ENCODE measurements around the gene GNG2. TPM values are rescaled to one million over a fixed set of nuclear protein-coding genes. Genes with fewer than 3 reads are reported as not detected.

GNG2 gene
- total and polyA plus RNA-seq, 2 of the 8 experiments (the other 6 are each of a cell fraction or from before 2014, with no cell fraction given) = 8.2 to 17.9 TPM

DNA sequence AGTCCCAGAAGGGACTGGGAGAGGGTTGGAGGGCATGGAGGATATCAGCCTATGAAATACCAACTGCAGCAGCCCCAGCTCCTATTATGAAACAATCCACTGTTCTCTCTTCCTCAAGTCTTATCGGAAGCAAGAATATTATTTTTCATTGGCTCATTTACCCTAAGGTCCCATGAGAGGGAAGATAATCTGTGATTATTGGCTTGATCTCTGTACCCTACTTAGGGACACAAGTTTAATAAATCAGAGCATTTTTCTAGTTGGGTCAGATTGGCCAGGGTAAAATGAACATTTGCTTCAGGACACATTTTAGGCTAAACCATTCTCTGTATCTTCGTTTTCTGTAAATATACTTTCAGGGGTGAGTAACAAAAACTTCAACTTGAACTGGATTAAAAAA is 43.1 kb upstream of the GNG2 start:
- Histone ChIP-seq H2BK120ac (replicated peaks; ENCODE audit: low read depth, low read length) (no peak overlapping the region), H2AFZ (ENCODE audit: low read length) (no peak overlapping the region), H3K36me3 (ENCODE audit: control insufficient read depth in 2 of 4, insufficient read depth in 4 of 4, low read length in 3 of 4) (no peaks in the 10 kb centered on the region), H3K27me3 (replicated peaks in 1 of 4; ENCODE audit: control insufficient read depth in 3 of 4, extremely low read depth in 1 of 4, insufficient read depth in 3 of 4, low read length in 3 of 4) (no peaks in the 10 kb centered on the region), H3K79me2 (ENCODE audit: control insufficient read depth in 1 of 2, insufficient read depth in 2 of 2, low read length in 2 of 2) (no peaks in the 10 kb centered on the region), H3K4me1 (replicated peaks in 1 of 4; ENCODE audit: control insufficient read depth in 3 of 4, insufficient read depth in 4 of 4, low read length in 3 of 4) (peaks cover 0 to 4% (median 4%) of the 10 kb centered on the region in 4 experiments; a peak in 5 of 7 replicates), H2BK12ac (ENCODE audit: low read depth, low read length) (no peak overlapping the region), H3K18ac (ENCODE audit: extremely low read depth, low read length) (no peak overlapping the region), H3K23me2 (ENCODE audit: low read depth, low read length) (peaks cover under 1% of the 10 kb centered on the region; the same call in 1 of the 2 replicates), H2BK5ac (ENCODE audit: low read depth, low read length) (no peak overlapping the region), H4K8ac (ENCODE audit: extremely low read depth, insufficient read depth, low read length) (no peak overlapping the region), H3K56ac (replicated peaks; ENCODE audit: insufficient read length, low read depth, low read length) (no peak overlapping the region), H3K9ac (replicated peaks in 1 of 4; ENCODE audit: extremely low read depth in 1 of 4, low read depth in 3 of 4, low read length in 3 of 4) (no peak overlapping the region), H2BK20ac (ENCODE audit: low read length) (no peak overlapping the region), H3K14ac (ENCODE audit: insufficient read length) (no peak overlapping the region), H2AK5ac (ENCODE audit: low read depth, low read length) (no peak overlapping the region), H3K27ac (ENCODE audit: low read depth, low read length) (no peak overlapping the region), H3K4me2 (ENCODE audit: insufficient read depth in 1 of 2, low read depth in 2 of 2, low read length in 2 of 2) (no peak overlapping the region), H2BK15ac (ENCODE audit: low read length) (no peak overlapping the region), H3K4ac (replicated peaks; ENCODE audit: insufficient read length, low read depth, low read length) (no peak overlapping the region), H4K20me1 (replicated peaks in 1 of 2; ENCODE audit: control insufficient read depth in 1 of 2, insufficient read depth in 2 of 2, low read length in 2 of 2) (no peaks in the 10 kb centered on the region), H3K4me3 (ENCODE audit: extremely low read depth in 1 of 4, insufficient read depth in 2 of 4, low read depth in 3 of 4, low read length in 4 of 4) (no peak overlapping the region), H4K91ac (replicated peaks; ENCODE audit: insufficient read length, low read length) (no peak overlapping the region), H3K9me3 (ENCODE audit: insufficient read depth in 2 of 2, low read depth in 1 of 2, low read length in 1 of 2) (peaks cover 0 to 2% of the 10 kb centered on the region in 2 experiments; a peak in 1 of 4 replicates), H3K79me1 (ENCODE audit: low read depth, low read length) (no peaks in the 10 kb centered on the region; the same call in 1 of the 2 replicates), H3K23ac (ENCODE audit: insufficient read length) (no peak overlapping the region), H4K5ac (ENCODE audit: insufficient read length, low read depth, low read length) (no peak overlapping the region)
- WGBS, 2 experiments (ENCODE audit: extremely low coverage in 1 of 2, insufficient coverage in 1 of 2, insufficient read length in 1 of 2, insufficient replicate concordance in 2 of 2, low coverage in 1 of 2, low lambda C conversion rate in 2 of 2, missing lambda C conversion rate in 1 of 2) = 89% methylated on average over 2 of the region's 2 CpGs; no CpG with 5 or more reads in 1 of the 2 experiments
- ChIA-PET POLR2A (ENCODE audit: partially characterized antibody) (interaction anchor here (1.3 kb wide), 1 partner anchor 11 kb away, joined by 4 read pairs; no protein-coding TSS in a partner anchor), CTCF (ENCODE audit: partially characterized antibody) (interaction anchor here (0.6 to 1.5 kb wide), 4 partner anchors 9 to 41 kb away, joined by 3 to 5 read pairs (median 4); no protein-coding TSS in a partner anchor)
- FAIRE-seq = no peak
- DNase-seq (ENCODE audit: low read depth in 1 of 2, low spot score in 2 of 2) = no peak
- TF ChIP-seq JUN (IDR thresholded peaks at IDR 0.05; ENCODE audit: low read depth, low read length) = no peak
- no peak for TF ChIP-seq POLR2AphosphoS5 (IDR thresholded peaks at IDR 0.05; ENCODE audit: low read depth, low read length)
- TF ChIP-seq, protein P1, sequence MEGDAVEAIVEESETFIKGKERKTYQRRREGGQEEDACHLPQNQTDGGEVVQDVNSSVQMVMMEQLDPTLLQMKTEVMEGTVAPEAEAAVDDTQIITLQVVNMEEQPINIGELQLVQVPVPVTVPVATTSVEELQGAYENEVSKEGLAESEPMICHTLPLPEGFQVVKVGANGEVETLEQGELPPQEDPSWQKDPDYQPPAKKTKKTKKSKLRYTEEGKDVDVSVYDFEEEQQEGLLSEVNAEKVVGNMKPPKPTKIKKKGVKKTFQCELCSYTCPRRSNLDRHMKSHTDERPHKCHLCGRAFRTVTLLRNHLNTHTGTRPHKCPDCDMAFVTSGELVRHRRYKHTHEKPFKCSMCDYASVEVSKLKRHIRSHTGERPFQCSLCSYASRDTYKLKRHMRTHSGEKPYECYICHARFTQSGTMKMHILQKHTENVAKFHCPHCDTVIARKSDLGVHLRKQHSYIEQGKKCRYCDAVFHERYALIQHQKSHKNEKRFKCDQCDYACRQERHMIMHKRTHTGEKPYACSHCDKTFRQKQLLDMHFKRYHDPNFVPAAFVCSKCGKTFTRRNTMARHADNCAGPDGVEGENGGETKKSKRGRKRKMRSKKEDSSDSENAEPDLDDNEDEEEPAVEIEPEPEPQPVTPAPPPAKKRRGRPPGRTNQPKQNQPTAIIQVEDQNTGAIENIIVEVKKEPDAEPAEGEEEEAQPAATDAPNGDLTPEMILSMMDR (IDR thresholded peaks at IDR 0.05; ENCODE audit: control extremely low read depth in 1 of 3, insufficient read depth in 1 of 3, low read depth in 1 of 3, low read length in 3 of 3) = no peak
- no peak for TF ChIP-seq FOSL1 (IDR thresholded peaks at IDR 0.05; ENCODE audit: insufficient read depth, low read depth, low read length)
- no peak for TF ChIP-seq HDAC6 (IDR thresholded peaks at IDR 0.05; ENCODE audit: low read depth, low read length)
- TF ChIP-seq SIX5 (IDR thresholded peaks at IDR 0.05; ENCODE audit: low read depth, low read length) = no peak
- TF ChIP-seq CHD2 (IDR thresholded peaks at IDR 0.05; ENCODE audit: low read length) = no peak
- TF ChIP-seq KDM5A (IDR thresholded peaks at IDR 0.05; ENCODE audit: low read length) = no peak
- TF ChIP-seq SRF (IDR thresholded peaks at IDR 0.05; ENCODE audit: low read depth, low read length) = no peak
- no peak for TF ChIP-seq PHF8 (conservative IDR thresholded peaks at IDR 0.05; ENCODE audit: low read depth, low read length)
- no peak for TF ChIP-seq ASH2L (IDR thresholded peaks at IDR 0.05; ENCODE audit: low read length)
- no peak for TF ChIP-seq RFX5 (IDR thresholded peaks at IDR 0.05; ENCODE audit: borderline replicate concordance, low read depth, low read length)
- no peak for TF ChIP-seq NRF1 (IDR thresholded peaks at IDR 0.05; ENCODE audit: low read depth, low read length)
